Measurements from ENCODE around the gene EXOC6. TPM values are rescaled to one million over a fixed set of nuclear protein-coding genes. Genes with fewer than 3 reads are reported as not detected.

EXOC6 gene
- total RNA-seq, 4 donors from 2014 or later: 14.1 to 34.9 (median 16.2) TPM

- no peak overlapping the region for H3K27ac ChIP-seq (replicated peaks in 1 of 4)
- peaks cover 0 to 33% (median 0%) of the 10 kb centered on the region in 4 donors for H3K27me3 ChIP-seq
- H3K4me3 ChIP-seq: no peak overlapping the region
- peaks cover 0 to 8% (median 4%) of the 10 kb centered on the region in 4 donors for H3K4me1 ChIP-seq
- WGBS: 69% methylated on average over 3 of the region's 3 CpGs
- intact Hi-C loops (cut with DNase I): loop anchor here (2.0 to 10.0 kb wide), 2 partner anchors 207 to 273 kb away; no protein-coding TSS in a partner anchor
- TF ChIP-seq CTCF (IDR thresholded peaks at IDR 0.05) (no peak), POLR2AphosphoS5 (IDR thresholded peaks at IDR 0.05) (no peak), POLR2A (IDR thresholded peaks at IDR 0.05; ENCODE audit: low read depth) (no peak), EP300 (IDR thresholded peaks at IDR 0.05) (no peak)
- DNase-seq (ENCODE audit: extremely low spot score): peak; percentile 77
- H3K36me3 ChIP-seq: no peaks in the 10 kb centered on the region
- H3K9me3 ChIP-seq: no peaks in the 10 kb centered on the region
These were observed 233.0 kb downstream of the EXOC6 start for GRCh38 chr10:93081318-93081717.

- no peak for TF ChIP-seq POLR2AphosphoS5 (IDR thresholded peaks at IDR 0.05)
- TF ChIP-seq EP300 (IDR thresholded peaks at IDR 0.05): no peak
- no peak for TF ChIP-seq POLR2A (IDR thresholded peaks at IDR 0.05; ENCODE audit: low read depth)
- TF ChIP-seq CTCF (IDR thresholded peaks at IDR 0.05): no peak
- Histone ChIP-seq H3K9me3 (no peaks in the 10 kb centered on the region), H3K27me3 (peaks cover 0 to 31% (median 0%) of the 10 kb centered on the region in 4 donors), H3K27ac (replicated peaks in 1 of 4) (no peak overlapping the region), H3K36me3 (no peaks in the 10 kb centered on the region), H3K4me3 (no peak overlapping the region), H3K4me1 (peaks cover 0 to 8% (median 4%) of the 10 kb centered on the region in 4 donors)
- 60% methylated on average over 10 of the region's 10 CpGs for WGBS
- DNase-seq (ENCODE audit: extremely low spot score): peak; percentile 74
- intact Hi-C loops (cut with DNase I): loop anchor here (2.0 to 10.0 kb wide), 2 partner anchors 207 to 273 kb away; no protein-coding TSS in a partner anchor
These were observed 233.5 kb downstream of the EXOC6 start for GRCh38 chr10:93081834-93082233.

- Histone ChIP-seq H3K27me3 (peaks cover 0 to 21% (median 0%) of the 10 kb centered on the region in 4 donors), H3K36me3 (no peaks in the 10 kb centered on the region), H3K4me3 (no peak overlapping the region), H3K27ac (replicated peaks in 1 of 4) (no peak overlapping the region), H3K9me3 (no peaks in the 10 kb centered on the region), H3K4me1 (peaks cover 0 to 8% (median 4%) of the 10 kb centered on the region in 4 donors)
- intact Hi-C loops (cut with DNase I): loop anchor here (10.0 kb wide), 1 partner anchor 271 kb away; no protein-coding TSS in a partner anchor
- TF ChIP-seq CTCF (IDR thresholded peaks at IDR 0.05): no peak
- whole genome bisulfite sequencing: 84% methylated on average over 7 of the region's 7 CpGs
- DNase-seq (ENCODE audit: extremely low spot score): peak; percentile 68
These were observed 235.6 kb downstream of the EXOC6 start for GRCh38 chr10:93083743-93084539.

GRCh38 chr10:93085272-93085859 lies 237.0 kb downstream of the EXOC6 start:
- H3K27ac ChIP-seq (replicated peaks in 1 of 4): no peak overlapping the region
- peak; percentile 53 for DNase-seq (ENCODE audit: extremely low spot score)
- intact Hi-C loops (cut with DNase I): loop anchor here (10.0 kb wide), 1 partner anchor 269 kb away; no protein-coding TSS in a partner anchor
- peaks cover 0 to 3% (median under 1%) of the 10 kb centered on the region in 4 donors for H3K4me1 ChIP-seq
- H3K36me3 ChIP-seq: no peaks in the 10 kb centered on the region
- H3K27me3 ChIP-seq: peaks cover 0 to 8% (median 0%) of the 10 kb centered on the region in 4 donors
- no peak for TF ChIP-seq CTCF (IDR thresholded peaks at IDR 0.05)
- no peak for TF ChIP-seq EP300 (IDR thresholded peaks at IDR 0.05)
- no peak for TF ChIP-seq POLR2A (IDR thresholded peaks at IDR 0.05; ENCODE audit: low read depth)
- TF ChIP-seq POLR2AphosphoS5 (IDR thresholded peaks at IDR 0.05): no peak
- H3K4me3 ChIP-seq: no peak overlapping the region
- WGBS: 73% methylated on average over 4 of the region's 4 CpGs
- H3K9me3 ChIP-seq: no peaks in the 10 kb centered on the region
